HK-2 (cell line): ENCODE data around the gene ZFPM1.

ENCODE experiments used
- DNase-seq: peaks from one replicate; pipeline ENCODE4 v3.0.0-alpha.2; 2018; ENCODE audit not compliant: unreplicated experiment

Gene ZFPM1

DNA sequence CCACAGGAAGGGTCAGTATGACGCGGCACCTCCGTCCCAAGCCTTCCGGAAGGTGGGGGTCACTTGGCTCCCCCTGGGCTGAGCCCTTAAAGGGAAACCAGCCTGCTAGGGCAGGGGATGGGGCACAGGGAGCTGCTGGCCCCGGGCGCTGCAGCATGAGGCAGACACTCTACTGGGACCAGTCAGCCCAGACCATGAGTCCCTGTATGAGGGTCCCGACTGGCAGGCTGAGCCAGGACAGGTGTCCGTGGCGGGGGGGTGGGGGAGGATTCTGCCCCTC, 73.8 kb downstream of the ZFPM1 start:
- no peak for DNase-seq

DNA sequence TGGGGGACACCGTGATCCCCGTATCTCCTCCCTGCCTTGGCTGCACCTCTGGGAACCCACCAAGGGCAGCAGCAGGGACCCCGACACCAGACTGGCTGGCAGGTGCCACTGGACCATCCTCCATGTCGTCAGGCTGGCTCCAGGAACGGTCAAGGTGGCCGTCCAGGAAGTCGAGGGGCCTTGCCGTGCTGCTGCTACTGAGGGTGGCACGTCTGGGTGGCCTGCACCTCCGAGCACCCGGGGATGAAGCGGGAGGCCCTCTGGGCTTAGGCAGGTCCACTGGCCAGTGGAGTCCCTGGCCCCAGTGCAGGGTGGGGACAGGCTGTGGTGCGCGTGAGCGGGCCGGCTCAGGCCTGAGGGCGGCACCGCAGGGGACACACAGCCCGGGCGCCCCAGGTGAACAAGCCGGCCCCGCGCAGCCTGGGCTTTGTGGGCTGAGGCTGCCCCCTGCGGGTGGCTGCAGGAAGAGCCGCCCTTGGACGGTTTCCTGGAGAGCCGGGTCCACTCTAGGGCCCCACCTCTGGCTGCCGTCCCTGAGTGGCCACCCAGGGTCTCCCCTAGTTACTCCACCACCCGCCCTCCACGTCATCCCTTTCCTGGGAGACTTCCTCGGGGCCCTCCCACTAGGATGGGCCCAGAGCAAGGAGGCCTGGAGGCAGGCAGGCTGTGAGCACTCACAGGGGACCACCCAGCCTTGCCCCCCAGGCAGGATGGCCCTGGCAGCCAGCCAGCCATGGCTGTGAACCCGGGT, 74.3 kb downstream of the ZFPM1 start:
- DNase-seq, result peak; percentile 81

DNA sequence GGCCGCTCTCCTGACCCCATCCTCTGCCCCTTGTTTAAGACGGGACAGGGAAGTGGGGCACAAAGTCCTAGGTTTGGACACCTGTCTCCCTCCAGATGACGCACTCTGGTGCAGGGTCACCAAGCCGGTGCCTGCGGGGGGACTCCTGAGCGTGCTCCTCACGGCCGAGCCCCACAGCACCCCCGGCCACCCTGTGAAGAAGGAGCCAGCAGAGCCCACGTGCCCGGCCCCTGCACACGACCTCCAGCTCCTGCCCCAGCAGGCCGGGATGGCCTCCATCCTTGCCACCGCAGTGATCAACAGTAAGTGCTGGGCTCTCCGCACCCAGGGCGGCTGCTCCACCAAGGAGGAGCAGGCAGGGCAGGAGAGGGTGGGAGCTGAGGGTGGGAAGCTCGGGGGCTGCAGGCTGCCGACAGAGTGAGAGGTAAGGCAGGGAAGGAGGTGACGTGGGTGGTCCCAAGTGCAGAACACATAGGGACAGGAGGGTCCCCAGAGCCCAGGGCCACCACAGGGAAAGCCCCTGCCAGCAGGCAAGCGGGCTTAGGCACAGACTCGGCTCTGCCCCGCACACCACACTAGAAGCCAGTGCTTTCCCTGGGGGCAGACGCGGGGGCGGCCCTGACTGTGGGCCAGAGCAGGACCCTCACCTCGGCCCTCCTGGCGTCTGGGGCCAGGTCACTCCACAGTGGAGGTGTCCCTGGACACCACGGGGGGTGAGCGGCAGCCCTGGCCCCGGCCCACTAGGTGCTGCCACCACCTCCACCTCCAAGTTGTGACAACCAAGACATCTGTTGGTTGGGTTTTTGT, 75.1 kb downstream of the ZFPM1 start:
- DNase-seq, result no peak

DNA sequence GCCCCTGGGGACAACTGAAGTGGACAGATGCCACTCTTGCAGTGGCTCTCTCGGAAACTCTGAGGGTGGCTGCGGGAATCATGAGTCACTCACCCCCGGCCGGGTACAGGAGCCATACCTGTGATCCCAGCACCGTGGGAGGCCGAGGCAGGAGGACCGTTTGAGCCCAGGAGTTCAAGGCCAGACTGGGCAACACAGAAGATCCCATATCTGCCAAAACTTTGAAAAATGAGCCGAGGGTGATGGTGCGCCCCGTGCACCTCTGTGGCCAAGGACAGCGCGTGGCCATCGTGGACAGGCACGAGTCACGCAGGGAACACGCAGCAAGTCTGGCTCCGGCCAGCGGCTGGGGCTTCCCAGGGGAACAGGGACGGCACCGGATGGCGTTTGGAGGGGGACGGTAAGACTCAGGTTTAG, 75.8 kb downstream of the ZFPM1 start:
- DNase-seq, result no peak

DNA sequence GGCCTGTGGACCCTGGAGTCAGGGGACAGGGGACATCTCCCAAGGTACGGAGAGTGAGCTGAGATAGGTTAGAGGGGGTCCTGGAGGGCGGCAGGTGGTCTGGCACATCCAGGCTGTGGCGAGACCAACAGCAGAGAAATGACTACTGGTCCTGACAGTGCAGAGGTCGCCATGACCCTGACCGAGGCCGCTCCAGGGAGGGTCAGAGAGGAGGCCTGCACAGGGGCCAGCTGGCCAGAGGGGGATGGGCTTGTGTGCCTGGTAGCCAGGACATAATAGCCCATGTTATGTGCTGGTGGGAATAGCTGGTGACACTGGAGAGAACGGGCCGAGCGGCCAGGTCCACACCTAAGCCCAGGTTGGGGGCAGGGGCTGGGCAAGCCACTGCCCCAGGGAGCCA, 76.5 kb downstream of the ZFPM1 start:
- DNase-seq, result no peak

DNA sequence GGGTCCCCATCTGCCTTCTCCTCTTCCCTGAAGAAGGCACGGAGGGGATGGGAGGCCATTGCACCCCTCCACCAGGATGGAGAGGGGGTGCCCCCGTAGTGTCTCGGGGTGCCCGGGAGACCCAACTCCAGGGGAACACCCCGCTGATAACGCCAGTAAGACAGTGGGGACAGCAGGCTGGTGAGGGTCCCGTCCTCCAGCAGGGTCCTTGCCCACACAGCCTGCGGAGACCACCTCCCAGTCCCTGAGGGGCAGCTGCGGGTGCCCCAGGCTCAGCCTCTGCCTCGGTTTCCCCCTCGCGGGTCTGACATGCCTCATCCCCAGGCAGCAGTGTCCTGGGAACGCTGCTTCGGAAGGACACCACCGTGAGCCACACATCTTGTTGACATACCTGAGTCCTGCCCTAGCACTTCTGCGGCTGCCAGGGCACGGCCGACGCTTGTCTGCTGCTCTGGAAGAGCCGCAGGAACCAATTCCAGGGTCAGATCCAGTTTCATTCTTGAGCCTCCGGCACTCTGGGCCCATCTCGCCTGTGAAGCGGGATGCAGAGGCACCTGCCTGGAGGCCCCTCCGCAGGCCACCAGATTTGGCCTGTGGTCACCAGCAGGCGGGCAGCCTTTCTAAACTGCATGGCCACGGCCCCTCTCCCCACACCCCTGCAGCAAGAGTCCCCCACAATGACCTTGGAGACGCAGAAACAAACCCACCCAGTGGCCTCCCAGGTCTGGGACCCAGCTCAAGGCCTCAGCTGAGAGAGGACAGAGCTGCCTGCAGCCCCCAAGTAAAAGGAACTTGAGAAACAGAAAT, 77.2 kb downstream of the ZFPM1 start:
- DNase-seq, result no peak

DNA sequence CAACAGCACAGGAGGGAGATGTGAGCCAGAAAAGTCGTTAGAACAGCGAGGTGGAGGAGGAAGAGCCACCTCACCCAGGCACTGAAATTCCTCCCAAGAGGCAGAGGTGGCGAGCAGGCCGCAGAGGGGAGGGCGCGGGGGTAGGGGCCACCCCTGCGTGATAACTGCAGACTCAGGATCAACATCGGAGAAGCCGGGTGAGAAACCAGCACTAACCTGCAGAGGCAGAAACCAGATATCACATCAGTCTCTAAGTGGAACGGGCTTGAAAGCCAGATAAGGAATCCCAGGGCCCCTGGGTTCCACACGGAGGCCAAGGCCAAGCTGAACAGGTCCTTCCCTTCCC, 77.8 kb downstream of the ZFPM1 start:
- no peak for DNase-seq

DNA sequence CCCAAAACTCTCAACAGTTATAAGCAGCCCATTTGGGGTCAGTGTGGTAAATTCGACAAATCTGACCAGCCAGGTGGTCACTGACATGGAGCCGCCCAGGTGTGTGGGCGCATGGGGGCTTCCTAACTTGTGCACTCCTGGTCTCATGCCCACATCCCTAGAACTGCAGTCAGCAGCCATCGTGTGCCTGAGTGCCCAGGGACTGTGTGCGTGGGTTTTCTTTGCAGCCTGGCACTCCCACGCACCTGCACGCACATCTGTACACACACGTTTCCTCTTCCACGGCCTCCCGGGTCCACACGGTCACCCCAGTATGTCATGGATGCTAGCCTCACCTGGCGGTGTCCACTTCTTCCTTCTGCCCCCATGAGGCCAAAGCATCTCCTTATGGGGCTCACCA, 78.3 kb downstream of the ZFPM1 start:
- DNase-seq, result no peak

DNA sequence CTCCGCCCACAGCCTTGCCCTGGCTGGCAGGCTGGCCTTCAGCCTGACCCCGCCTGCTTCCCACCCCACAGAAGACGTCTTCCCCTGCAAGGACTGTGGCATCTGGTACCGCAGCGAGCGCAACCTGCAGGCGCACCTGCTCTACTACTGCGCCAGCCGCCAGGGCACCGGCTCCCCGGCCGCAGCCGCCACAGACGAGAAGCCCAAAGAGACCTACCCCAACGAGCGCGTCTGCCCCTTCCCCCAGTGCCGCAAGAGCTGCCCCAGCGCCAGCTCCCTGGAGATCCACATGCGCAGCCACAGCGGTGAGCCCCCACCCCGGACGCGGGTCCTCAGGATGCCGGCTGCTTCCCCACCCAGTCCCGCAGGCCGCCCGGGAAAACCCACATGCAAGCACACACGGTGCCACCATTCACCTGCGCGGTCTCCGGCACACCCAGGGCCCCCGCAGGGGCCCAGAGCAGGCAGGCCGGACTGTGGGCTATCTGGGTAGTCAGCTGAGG, 78.9 kb downstream of the ZFPM1 start:
- no peak for DNase-seq

DNA sequence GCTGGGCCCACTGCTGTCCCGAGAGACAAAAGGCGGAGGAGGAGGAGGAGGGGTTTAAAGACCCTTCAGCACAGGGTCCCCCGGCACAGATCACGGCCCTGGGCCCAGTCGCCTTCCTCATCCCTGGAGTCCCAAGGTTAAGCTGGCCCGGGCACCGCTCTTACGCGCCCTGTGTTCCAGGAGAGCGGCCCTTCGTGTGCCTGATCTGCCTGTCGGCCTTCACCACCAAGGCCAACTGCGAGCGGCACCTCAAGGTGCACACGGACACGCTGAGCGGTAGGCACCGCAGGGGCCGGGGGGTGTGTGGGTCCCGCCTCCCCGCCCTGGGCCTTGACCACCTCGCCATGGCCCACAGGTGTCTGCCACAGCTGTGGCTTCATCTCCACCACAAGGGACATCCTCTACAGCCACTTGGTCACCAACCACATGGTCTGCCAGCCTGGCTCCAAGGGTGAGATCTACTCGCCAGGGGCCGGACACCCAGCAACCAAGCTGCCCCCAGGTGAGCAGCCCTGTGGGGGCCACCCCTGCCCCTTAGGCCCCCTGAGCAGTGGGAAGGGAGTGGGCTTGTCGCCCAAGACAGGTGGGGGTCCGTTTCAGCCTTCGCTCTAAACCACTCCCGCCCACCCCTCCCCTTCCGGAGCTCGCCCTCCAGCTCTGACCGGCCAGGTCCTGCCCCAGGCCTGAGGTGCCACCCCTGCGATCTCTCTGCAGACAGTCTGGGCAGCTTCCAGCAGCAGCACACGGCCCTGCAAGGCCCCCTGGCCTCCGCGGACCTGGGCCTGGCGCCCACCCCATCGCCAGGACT, 79.6 kb downstream of the ZFPM1 start:
- DNase-seq, result no peak

DNA sequence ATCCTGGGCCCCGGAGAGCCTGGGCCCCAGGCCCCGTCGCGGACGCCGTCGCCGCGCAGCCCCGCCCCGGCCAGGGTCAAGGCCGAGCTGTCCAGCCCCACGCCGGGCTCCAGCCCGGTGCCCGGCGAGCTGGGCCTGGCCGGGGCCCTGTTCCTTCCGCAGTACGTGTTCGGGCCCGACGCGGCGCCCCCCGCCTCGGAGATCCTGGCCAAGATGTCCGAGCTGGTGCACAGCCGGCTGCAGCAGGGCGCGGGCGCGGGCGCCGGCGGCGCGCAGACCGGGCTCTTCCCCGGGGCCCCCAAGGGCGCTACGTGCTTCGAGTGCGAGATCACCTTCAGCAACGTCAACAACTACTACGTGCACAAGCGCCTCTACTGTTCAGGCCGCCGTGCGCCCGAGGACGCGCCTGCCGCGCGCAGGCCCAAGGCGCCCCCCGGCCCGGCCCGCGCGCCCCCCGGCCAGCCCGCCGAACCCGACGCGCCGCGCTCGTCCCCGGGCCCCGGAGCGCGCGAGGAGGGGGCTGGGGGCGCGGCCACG, 80.4 kb downstream of the ZFPM1 start:
- peak; percentile 76 for DNase-seq

DNA sequence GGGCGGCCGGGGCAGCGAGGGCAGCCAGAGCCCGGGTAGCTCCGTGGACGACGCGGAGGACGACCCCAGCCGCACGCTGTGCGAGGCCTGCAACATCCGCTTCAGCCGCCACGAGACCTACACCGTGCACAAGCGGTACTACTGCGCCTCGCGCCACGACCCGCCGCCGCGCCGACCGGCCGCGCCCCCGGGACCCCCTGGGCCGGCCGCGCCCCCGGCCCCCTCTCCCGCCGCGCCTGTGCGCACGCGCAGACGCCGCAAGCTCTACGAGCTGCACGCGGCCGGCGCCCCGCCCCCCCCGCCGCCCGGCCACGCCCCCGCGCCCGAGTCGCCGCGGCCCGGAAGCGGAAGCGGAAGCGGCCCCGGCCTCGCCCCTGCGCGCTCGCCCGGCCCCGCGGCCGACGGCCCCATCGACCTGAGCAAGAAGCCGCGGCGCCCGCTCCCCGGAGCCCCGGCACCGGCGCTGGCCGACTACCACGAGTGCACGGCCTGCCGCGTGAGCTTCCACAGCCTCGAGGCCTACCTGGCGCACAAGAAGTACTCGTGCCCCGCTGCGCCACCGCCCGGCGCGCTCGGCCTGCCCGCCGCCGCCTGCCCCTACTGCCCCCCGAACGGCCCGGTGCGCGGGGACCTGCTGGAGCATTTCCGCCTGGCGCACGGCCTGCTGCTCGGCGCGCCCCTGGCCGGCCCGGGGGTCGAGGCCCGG, 81.0 kb downstream of the ZFPM1 start:
- peak; percentile 84 for DNase-seq

DNA sequence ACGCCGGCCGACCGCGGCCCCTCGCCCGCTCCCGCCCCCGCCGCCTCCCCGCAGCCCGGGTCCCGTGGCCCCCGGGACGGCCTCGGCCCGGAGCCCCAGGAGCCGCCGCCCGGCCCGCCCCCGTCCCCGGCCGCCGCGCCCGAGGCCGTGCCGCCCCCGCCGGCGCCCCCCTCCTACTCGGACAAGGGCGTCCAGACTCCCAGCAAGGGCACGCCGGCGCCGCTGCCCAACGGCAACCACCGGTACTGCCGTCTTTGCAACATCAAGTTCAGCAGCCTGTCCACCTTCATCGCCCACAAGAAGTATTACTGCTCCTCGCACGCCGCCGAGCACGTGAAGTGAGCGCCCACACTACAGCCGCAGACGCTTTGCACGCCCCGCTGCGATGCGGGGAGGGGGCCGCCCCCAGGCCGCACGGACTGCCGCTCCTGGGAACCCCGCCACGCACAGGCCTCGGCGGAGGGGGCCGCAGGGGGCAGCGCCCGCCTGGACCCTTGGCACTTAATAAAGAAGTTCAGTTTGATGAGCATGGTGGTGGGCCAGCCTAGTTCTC, 81.6 kb downstream of the ZFPM1 start:
- DNase-seq, result peak; percentile 60

DNA sequence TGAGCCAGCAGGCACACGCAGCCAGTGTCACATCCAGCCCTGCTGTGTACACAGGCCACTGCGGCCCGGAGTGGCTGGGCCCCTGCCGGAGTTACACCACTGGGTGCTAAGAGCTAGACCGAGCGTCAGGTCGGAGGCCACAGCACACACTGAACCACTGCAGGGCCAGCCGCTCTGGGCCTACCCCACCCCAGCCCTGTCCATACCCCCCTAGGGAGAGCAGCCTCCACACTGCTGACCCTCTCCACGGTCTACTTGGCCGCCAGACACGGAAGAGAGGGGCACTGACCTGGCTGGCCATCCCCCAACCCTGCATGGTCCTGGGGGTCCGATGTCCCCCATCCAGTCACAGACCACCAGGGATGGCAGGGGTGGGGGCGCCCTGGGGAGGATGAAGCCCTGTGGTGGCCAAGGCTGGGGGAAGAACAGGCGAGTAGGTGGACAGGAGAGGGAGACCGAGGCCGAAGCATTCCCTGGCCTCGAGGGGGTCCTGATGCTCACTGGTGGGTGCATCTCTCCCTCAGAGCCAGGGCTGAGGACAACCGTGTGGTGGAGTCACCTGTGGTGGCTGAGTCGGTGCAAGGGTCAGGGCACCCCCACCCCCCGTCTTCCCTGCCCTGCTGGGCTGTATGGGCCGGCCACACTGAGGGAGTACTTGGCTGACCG, 82.2 kb downstream of the ZFPM1 start:
- DNase-seq, result no peak

DNA sequence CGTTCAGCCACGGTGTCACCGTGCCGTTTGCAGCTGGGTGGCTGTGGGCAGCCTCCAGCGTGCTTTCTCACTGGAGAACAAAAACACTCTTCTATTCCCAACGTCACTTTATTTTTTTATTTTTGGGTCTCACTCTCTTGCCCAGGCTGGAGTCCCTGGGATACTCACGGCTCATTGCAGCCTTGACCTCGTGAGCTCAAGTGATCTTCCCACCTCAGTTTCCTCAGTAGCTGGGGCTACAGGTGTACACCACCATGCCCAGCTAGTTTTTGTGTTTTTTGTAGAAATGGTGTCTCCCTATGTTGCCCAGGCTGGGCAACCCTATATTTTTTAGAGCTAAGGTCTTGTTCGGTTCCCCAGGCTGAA, 82.8 kb downstream of the ZFPM1 start:
- DNase-seq, result no peak

DNA sequence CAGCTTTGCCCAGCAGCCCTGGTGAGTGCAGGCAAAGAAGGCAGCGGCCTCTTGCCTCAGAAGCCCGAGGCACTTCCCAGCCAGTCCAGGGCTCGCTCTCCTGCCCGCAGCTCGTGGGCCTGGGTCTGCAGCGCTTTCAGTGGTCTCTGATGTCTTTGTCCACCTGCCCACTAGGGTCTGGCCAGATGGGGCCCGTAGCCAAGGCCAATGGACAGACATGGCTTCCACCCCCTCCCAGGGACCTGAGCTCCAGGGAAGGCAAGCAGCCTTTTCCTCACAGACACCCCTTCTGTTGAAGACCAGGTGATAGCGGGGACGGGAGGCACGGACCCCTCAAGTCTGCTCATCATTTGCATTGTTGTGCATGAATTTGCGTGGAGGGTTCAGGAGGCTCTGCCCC, 83.4 kb downstream of the ZFPM1 start:
- DNase-seq, result no peak

DNA sequence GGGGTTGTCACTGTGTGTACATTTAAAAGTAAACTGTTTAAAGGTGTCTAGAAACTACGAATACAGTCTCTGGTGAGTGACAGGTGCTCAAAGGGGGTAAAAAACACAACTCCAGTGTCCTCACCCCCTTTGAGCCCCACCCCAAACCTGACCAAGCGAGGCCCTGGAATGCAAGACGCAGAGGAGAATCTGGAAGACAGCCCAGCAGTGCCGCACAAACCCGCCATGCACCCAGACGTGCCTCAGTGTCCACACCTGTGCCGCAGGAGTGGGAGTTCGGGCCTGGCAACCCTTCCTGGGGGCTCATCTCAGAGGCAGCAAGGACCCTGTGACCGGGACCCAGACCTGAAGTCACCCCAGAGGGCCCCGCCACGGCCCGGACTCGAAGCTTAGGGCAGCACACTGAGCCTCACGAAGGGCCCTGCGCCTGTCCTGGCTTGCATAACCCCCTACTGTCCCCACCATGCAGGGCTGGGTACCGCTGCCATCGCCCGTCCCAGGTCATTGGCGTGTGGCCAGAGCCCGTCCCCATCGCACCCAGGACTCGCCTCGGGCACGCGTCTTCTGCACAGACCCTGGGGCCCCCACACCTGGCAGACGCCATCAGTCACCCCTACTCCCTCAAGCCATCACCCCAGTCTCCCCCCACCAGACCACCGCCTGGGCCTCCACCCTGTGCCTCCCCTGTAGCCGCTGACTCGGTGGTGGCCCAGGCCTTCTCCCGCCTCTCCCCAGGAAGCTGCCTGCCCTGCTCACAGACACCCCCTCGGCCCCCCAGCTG, 84.1 kb downstream of the ZFPM1 start:
- no peak for DNase-seq

DNA sequence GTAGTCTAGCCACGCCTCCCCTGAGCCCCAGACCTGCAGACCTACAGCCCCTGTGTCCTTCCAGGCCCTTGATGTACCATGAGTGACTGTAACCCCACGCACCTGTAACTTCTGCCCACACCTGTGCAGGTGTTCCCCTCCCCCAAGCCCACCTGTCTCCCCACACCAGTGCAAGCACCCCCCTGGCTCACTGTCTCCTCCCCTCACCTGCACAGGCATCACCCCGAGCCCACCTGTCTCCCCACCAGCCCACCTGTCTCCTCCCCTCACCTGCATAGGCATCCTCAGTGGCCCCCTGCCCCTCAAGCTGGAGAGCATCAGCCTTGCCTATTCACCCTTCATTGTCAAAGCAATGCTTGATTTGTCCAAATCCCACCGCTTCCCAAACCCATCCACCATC, 84.8 kb downstream of the ZFPM1 start:
- no peak for DNase-seq

DNA sequence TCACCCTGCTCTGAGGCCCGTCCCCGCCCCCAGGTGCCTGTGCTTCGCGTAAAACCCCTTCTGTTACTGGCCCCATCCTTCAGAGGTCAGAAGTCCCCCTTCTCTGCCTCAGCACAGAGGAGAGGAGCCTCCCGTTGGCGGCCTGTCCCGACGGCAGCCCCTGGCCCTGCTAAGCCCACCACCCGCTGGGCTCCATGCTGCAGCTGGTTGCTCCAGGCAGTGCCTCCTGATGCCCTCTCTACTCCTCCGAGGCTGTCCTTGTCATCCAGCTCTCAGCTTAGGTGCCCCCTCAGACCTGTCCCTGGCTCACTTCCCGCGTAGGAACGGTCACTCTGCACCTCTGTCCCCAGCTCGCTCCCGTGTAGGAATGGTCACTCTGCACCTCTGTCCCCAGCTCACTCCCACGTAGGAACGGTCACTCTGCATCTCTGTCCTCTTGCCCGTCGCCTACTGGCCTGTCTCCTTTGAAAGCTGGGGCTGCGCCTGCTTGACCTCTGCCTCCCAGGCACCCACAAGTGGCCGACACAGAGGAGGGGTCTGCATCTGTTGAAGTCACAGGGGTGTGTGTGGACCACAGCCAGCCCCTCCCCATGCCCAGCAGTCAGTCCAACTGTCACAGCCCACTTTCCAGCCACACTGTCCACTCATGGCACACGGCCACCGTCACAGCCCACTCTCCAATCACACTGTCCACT, 85.4 kb downstream of the ZFPM1 start:
- no peak for DNase-seq
